GM23248 (cell line): ENCODE data around the gene RECQL5.

ENCODE experiments used
- EZH2 ChIP-seq: fragments of 200-600 bp; sonication (generic); IDR thresholded peaks from 2 replicates; pipeline ENCODE4 v1.6.1; 2018; ENCODE audit warnings: antibody characterized with exemption, mild to moderate bottlenecking; ENCODE audit not compliant: insufficient read depth, poor library complexity, severe bottlenecking
- EZH2phosphoT487 ChIP-seq: fragments of 200-600 bp; sonication (generic); IDR thresholded peaks from 2 replicates; pipeline ENCODE4 v1.6.1; 2018; ENCODE audit warnings: antibody characterized with exemption, moderate library complexity, mild to moderate bottlenecking, low read depth; ENCODE audit not compliant: insufficient read depth

- TF ChIP-seq EZH2phosphoT487 (no peak), EZH2 (no peak)
Observed at GRCh38 chr17:75636381-75637142, 30.4 kb downstream of the RECQL5 start.
